Vagina (tissue), 2 donors: ENCODE results near the gene EPB41L5.
"Not testable (repeated sequence)": the region's sequence is repeated elsewhere in the genome, so short reads cannot be mapped to it uniquely, and the experiment has no call there.

ENCODE experiments used
- POLR2A ChIP-seq, 2 donors: fragments of 450-650 bp; IDR thresholded peaks; one replicate each; pipeline ENCODE4 v1.6.1; 2017; ENCODE audit warnings: antibody characterized with exemption in 2 of 2, mild to moderate bottlenecking in 2 of 2, moderate library complexity in 2 of 2
- POLR2AphosphoS5 ChIP-seq, 2 donors: sonication (generic); formaldehyde crosslinking; IDR thresholded peaks; one replicate each; pipeline ENCODE4 v1.9.0; 2017; ENCODE audit warnings: antibody characterized with exemption in 2 of 2, mild to moderate bottlenecking in 2 of 2, low read depth in 1 of 2; ENCODE audit not compliant: insufficient read depth in 1 of 2
- TF ChIP-seq, protein P1 (sequence below), 3 experiments: fragments of 450-650 bp in 2 of 3; fragments of 200-600 bp in 1 of 3; sonication (generic) in 1 of 3; IDR thresholded peaks; one replicate each; pipeline ENCODE4 v1.5.1; 2017 to 2019; ENCODE audit warnings: antibody characterized with exemption in 3 of 3, mild to moderate bottlenecking in 2 of 3, moderate library complexity in 2 of 3

DNA sequence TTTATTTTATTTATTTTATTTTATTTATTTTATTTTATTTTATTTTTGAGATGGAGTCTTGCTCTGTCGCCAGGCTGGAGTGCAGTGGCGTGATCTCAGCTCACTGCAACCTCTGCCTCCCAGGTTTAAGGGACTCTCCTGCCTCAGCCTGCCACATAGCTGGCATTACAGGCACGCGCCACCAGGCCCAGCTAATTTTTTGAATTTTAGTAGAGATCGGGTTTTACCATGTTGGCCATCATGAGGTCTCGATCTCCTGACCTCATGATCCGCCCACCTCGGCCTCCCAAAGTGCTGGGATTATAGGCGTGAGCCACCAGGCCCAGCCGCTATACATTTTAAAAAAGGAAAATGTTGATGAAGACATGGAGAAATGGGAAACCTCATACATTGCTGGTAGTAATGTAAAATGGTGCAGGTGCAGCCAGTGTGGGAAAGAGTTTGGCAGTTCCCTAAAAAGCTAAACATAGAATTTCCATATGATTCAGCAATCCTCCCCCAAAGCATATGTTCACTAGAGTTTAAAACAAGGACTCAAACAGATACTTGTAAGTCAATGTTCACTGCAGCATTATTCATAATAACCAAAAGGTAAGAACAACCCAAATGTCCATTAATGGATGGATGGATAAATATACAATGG, 187.1 kb downstream of the EPB41L5 start:
- TF ChIP-seq, protein P1, sequence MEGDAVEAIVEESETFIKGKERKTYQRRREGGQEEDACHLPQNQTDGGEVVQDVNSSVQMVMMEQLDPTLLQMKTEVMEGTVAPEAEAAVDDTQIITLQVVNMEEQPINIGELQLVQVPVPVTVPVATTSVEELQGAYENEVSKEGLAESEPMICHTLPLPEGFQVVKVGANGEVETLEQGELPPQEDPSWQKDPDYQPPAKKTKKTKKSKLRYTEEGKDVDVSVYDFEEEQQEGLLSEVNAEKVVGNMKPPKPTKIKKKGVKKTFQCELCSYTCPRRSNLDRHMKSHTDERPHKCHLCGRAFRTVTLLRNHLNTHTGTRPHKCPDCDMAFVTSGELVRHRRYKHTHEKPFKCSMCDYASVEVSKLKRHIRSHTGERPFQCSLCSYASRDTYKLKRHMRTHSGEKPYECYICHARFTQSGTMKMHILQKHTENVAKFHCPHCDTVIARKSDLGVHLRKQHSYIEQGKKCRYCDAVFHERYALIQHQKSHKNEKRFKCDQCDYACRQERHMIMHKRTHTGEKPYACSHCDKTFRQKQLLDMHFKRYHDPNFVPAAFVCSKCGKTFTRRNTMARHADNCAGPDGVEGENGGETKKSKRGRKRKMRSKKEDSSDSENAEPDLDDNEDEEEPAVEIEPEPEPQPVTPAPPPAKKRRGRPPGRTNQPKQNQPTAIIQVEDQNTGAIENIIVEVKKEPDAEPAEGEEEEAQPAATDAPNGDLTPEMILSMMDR (IDR thresholded peaks at IDR 0.05), result not testable (repeated sequence)
- TF ChIP-seq POLR2A (IDR thresholded peaks at IDR 0.05); POLR2AphosphoS5 (IDR thresholded peaks at IDR 0.05; ENCODE audit: insufficient read depth in 1 of 2, low read depth in 1 of 2): not testable (repeated sequence)
